ENCODE results near the gene CLDN14.

Gene CLDN14

DNA sequence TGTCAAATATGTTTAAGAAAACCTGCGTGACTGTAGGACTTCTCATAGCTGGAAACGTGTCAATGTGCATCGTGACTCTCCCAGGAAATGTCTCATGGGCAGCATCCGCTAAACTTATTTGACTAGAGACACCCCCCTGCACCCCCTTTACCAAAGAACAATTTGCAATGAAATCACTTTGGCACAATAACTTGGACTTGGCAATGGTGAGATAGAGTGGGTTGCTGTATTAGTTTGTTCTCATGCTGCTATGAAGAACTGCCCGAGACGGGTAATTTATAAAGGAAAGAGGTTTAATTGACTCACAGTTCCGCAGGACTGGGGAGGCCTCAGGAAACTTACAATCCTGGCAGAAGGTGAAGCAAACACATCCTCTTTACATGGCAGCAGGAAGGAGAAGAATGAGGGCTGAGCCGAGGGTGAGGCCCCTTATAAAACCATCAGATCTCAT is 13.8 kb downstream of the CLDN14 start:
- DNase-seq, result no peak

GRCh38 chr21:36465478-36465877 is 14.4 kb downstream of the CLDN14 start:
- DNase-seq, result no peak

GRCh38 chr21:36464590-36464989 is 15.3 kb downstream of the CLDN14 start:
- DNase-seq, result no peak

DNA sequence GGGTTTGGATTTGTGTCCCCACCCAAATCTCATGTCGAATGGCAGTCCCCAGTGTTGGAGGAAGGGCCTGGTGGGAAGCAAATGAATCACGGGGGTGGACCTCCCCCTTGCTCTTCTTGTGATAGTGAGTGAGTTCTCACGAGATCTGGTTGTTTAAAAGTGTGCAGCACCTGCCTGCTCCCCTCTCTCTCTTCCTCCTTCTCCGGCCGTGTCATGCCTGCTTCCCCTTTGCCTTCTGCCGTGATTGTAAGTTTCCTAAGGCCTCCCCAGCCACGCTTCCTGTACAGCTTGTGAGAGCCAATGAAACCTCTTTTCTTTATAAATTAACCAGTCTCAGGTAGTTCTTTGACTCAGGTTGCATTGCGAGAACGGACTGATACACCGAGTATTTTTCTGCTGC is 15.9 kb downstream of the CLDN14 start:
- no peak for DNase-seq

- no peak for DNase-seq
These were observed 16.7 kb downstream of the CLDN14 start for GRCh38 chr21:36463204-36463603.

DNA sequence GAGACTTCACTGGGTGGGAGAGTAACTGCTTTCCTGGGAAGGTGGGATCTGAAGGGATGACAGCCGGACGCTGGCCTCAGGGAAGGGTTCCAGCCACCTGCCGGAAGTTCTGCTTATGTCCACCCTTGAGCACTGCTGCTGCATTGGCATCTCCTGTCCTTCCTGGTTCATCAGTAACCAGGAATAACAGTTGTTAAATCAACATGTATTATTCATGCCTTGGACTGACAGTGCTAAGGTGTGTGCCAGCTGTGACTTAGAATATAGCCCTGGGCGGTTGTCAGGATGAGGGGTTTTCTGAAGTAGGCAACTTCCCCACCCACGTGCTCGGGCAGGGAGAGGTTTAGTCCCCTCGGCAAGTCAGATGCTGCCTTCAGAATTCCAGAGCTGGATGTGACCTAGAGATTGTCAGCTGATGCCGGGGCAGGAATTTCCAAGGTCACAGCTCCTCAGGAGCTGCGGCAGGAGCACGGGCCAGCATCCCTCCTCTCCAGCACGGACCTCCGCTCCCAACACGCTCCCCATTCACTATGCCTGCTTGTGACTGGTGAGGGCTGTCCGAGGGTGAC is 17.9 kb downstream of the CLDN14 start:
- no peak for DNase-seq

GRCh38 chr21:36461277-36461917 is 18.5 kb downstream of the CLDN14 start:
- no peak for DNase-seq

DNA sequence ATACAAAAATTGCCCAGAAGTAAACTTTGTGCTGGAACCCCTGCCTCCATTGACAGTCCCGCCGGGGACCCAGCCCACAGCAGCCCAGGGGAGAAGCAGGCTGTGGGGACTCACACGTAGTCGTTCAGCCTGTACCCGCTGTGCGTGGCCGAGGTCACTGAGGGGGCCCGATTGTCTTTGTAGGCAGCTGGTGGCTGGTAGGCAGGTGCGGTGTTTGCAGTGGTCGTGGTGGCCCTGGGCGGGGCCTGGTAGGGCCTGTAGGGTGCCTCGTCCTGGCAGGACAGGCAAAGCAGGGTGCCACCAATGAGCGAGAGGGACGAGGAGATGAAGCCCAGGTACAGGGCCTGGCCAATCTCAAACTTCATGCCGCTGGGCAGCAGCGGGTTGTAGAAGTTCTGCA is 19.1 kb downstream of the CLDN14 start:
- no peak for DNase-seq

DNA sequence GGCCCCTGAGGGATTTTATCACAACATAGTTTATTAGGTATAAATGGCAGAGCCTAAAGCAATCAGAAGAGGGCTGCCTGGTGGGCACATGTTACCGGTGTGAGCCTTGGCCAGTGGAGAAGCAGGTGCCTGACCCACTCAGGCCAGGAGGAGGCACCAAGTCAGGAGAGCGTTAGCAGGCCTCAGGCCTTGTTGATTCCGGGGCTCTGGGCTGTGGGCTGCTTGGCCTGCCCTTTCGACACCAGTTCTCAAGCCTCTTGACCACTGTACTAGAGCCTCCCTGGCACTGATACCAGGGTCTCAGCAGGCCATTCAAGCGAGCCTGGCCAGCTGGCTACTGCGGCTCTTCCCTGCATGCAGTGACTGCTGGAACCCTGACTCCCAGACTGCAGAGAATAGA is 20.8 kb downstream of the CLDN14 start:
- DNase-seq, result no peak

GRCh38 chr21:36456729-36457414 is 23.1 kb downstream of the CLDN14 start:
- DNase-seq, result no peak

DNA sequence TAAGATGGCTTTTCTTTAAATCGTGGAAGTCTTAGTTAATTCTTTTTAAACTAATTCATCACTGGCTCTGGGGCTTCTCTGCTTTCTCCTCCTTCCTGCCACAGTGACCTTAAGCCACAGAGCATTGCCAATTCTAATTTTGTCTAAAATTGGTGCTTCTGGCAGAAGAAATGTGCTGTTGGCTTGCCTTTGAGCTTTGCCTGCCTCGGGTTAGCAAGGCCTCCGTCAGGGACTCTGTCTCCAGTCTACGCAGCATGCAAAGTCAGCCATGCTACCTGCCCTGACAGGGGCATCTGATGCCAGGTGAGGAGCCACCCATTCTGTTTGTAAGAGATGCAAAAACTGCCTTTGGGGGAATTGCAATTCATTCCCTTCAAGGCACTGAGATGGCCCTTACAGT is 25.2 kb downstream of the CLDN14 start:
- no peak for DNase-seq

DNA sequence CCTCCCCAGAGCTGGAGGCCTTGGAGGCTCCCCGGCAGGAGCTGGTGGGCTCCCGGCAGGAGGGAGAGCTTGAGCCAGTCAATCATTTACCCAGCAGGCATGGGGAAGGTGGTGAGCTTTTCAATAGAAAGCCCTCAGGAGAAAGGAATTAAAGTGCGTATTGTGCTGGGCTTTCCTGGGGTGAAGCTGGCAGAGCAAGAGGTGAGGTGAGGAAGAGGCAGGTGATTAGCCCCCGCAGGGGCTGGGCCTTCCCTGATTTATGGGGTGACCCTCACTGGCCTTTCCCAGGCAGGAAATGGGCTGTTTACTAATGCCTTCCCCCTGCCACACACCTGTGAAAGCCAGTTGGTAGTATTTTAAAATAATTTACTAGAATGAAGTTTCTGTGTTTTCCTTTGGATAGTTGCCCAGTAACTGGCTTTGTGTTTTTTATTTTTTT is 25.8 kb downstream of the CLDN14 start:
- DNase-seq, result no peak

GRCh38 chr21:36452281-36452825 is 27.6 kb downstream of the CLDN14 start:
- DNase-seq, result no peak

DNA sequence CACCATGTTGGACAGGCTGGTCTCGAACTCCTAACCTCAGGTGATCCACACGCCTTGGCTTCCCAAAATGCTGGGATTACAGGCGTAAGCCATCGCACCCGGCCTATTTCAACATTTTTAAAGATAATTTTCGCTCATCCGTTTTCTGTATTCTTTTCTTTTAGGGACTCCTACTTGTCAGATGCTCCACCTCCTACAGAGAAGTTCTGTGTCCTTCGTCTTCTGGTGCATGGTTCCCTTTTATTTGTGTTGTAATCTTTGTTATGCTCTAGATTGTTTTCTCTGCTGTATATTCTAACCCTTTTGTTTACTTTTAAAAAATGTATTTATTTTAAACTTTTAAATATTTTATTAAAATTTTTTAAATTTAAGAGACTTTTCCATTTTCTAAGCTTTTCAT is 28.4 kb downstream of the CLDN14 start:
- DNase-seq, result no peak

- DNase-seq, result no peak
These were observed 29.4 kb downstream of the CLDN14 start for GRCh38 chr21:36450511-36450910.

- DNase-seq, result no peak
These were observed 33.6 kb downstream of the CLDN14 start for GRCh38 chr21:36446301-36446700.

DNA sequence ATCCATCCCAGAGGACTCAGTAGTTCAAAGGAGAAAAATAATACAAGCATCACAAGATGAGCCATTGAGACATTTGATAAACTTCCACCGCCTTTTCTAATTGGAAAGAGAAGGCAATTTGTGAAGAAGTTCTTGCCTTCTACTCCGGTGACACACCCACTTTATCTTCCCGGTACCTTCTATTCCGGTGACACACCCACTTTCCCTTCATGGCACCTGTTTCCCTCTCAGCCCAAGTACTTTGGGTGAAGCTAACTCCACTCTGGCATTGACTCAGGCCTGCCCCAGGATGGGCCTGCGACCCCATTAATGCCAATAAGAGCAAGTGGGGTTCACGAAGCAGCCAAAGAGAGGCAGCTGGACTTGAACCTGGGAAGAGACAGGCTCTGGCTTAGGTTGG is 38.2 kb downstream of the CLDN14 start:
- DNase-seq, result no peak

DNA sequence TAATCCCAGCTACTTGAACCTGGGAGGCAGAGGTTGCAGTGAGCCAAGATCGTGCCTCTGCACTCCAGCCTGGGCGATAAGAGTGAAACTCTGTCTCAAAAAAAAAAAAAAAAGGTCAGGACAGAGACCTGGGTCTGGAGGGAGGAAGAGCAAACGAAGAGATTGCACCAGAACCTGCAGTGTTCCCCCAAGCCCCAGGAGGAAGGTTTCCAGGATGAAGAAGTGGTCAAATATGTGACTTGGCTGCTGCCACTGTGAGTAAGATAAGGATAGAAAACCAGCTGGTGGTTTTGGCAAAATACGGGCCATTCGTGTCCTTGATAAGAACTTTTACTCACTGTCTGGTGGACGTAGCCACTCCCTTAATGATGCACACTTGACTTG is 42.2 kb downstream of the CLDN14 start:
- no peak for DNase-seq

DNA sequence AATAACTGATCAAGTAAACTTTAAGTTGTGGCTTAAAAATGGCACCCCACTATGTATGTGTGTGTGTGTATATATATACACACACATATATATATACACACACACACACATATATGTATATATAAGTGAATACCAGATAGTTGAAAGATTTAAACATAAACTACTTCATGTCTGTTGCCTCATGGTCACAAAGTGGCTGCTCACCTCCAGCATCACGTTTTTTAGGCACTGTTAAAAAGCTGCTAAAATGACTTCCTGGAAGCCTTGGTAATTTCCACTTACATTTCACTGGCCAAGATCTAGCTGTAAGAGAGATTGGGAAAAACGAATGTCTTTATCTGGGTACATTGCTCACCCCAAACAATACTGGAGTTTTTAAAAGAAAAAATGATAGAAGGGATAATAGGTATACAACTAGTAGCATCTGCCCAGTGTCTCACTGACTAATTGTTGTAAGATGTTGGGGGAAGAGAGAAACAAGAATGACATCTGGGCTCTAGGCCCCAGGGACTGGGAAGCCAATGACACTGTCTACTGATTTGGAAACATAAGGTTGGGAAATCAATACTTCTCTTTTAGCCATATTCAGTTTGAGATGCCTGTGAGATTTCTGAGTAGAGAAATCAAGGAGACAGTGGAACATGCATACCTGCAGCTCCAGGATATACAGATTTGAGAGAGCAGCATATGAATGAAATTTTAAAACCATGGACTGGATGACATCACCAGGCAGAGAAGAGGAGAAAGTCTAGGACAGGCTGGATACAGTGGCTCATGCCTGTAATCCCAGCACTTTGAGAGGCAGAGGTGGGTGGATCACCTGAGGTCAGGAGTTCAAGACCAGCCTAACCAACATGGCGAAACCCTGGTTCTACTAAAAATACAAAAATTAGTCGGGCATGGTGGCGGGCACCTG is 42.8 kb downstream of the CLDN14 start:
- DNase-seq, result no peak

GRCh38 chr21:36434144-36434543 is 45.8 kb downstream of the CLDN14 start:
- DNase-seq, result no peak

DNA sequence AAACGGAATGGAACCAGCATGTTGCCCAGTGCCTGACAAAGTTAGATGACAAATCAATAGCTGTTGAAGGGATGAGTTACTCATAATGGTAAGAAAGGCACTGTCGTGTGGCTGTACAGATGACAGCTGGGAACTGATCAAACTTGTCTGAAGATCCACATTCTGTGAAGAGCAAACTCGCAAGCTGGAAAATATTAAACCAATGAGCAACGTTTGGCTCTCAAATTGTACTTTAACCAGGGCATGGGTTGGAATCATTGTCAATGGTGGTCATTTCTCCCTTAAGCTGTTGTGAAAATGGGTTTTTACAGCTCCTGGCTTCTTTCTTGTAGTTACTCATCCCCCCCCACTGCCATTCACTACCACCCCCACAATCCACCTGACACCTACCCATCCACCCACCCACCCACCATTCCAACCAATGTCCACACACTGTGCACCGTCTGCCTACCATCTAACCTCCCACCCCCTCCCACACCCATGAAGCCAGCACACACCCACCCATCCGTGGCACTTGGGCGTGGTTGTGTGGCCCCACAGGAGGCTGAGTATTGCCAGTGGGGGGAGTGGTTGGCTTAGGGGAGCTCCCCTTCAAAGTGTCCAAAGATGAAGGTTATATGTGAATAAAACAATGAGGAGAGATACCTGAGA is 46.7 kb downstream of the CLDN14 start:
- no peak for DNase-seq

DNA sequence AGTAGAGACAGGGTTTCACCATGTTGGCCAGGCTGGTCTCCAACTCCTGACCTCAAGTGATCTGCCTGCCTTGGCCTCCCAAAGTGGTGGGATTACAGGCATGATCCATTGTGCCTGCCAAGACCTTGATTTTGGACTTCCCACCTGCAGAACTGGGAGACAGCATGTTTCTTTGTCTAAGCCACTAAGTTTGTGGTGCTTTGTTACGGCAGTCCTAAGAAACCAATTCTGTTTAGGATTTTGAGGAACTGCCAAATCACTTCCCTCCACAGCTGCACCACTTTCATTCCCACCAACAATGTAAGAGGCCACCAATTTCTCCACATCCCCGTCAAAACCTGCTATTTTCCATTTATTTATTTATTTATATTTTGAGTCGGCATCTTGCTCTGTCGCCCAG is 48.7 kb downstream of the CLDN14 start:
- DNase-seq, result no peak

GRCh38 chr21:36430841-36431240 is 49.1 kb downstream of the CLDN14 start:
- DNase-seq, result no peak

All from activated CD4-positive, CD25-positive, alpha-beta regulatory T cell treated with anti-CD3 and anti-CD28 coated beads, Interleukin-2, amount 50 U/mL, for 72 hours (primary cell).